Activated naive CD4-positive, alpha-beta T cell (primary cell): ENCODE measurements around the gene TCERG1L.

Source experiments
- DNase-seq, 4 experiments: peaks; one replicate each; lab custom pipeline; 2025; lab: John Stamatoyannopoulos, UW

TCERG1L gene

DNA sequence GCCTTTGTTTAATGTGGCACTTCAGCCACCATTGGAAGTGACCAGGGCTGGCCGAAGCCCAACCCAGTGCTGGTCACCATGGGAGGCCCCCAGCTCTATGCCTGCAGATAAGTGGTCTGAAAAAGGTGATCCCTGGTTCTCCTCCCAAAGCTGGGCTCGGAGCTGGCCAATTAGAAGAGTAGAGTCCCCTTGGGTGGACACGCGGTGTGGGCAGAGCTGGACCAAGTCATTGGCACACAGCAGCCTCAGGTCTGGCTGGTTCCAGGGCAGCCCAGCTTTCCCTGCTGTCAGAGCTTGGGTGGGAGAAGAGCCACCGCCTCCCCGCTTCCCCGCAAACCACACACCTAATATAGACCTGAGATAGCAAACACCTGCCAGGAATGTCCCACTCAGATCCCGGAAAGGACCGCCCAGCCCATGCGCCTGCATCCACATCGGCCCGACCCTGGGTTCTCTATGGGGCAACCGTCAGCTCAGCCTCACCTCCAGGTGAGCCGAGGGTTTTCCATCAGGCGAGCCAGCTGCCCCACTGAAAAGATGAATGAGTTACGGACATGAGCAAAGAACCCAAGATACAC, 84.3 kb downstream of the TCERG1L start:
- DNase-seq, result no peak

DNA sequence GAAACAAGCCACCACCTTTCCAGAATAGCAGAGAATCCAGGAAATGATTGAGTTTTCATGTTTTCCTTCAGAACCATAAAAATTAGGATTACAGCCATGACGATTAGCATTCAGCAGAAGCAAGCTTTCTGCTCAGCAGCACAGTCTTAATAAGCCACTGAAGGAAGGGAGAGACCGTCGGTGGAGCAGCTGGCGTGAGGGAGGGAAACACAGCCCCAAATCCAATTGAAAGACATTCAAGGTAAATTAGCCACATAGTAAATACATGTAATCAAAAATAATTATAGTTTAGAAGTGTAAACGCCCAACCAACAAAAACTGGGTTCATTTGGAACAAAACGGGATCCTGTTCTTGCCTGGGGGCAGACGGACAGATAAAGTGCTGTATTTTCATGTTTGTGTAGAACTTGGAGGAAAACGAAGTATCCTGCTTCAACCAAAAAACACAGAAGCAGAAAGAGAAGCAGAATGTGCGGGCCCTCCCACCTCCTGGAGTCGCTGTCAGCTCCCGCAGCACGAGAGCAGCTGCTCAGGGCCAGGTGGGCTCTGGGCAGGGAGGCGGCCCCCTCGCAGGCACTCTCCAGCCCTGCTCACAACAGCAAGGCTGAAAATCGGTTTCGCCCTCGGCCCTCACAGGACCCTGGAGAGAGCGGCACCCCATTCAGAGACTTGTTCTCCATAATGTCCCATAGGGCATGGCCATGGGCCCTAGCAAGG, 84.9 kb downstream of the TCERG1L start:
- DNase-seq, result no peak

DNA sequence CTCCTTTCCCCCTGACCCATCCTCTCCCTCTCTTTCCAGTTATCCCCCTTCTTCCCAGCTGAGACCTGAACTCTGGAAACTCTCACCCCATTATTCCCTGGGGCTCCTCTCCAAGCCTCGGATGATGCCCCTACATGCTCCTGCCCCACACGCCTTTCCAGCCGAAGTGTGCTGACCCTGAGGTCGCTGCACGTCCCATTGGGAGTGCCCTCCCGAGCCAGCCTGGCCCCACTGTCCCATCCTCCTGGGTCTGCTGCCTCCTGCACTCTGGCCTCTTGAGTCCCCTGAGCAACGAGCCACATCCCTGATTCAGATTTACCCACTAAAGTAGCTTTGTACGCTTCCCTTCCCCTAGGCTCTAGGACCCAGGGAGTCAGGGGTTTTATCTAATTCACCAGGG, 87.4 kb downstream of the TCERG1L start:
- DNase-seq, result no peak

- no peak for DNase-seq
Measured at GRCh38 chr10:131223422-131223821, 88.1 kb downstream of the TCERG1L start.

GRCh38 chr10:131222986-131223385, 88.5 kb downstream of the TCERG1L start:
- DNase-seq, result no peak

- DNase-seq, result no peak
Measured at GRCh38 chr10:131221632-131222277, 89.8 kb downstream of the TCERG1L start.

DNA sequence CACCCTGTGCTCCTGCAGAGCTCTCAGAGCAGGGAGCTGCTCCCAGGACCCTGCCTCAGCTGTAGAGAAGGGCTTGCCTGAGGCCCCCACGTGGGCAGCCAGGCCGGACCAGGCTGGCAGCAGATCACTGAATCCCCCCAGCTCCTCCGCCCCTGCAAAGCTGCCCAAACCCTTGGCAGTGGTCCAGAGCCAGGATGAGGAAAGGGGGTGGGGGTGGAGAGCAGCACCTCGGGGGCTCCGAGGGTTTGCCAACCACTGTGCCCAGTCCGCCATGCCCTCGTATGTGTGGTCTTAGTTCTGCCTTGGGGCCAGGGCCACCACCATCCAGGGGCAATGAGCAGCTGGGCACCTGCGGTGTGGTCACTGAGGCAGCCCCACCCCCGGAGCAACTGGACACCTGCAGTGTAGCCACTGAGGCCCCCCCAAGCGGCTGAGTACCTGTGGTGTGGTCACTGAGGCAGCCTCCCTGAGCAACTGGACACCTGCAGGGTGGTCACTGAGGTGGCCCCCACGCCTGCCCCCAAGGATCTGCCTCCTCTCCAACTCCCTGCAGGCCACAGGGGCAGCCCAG, 90.8 kb downstream of the TCERG1L start:
- DNase-seq, result no peak

DNA sequence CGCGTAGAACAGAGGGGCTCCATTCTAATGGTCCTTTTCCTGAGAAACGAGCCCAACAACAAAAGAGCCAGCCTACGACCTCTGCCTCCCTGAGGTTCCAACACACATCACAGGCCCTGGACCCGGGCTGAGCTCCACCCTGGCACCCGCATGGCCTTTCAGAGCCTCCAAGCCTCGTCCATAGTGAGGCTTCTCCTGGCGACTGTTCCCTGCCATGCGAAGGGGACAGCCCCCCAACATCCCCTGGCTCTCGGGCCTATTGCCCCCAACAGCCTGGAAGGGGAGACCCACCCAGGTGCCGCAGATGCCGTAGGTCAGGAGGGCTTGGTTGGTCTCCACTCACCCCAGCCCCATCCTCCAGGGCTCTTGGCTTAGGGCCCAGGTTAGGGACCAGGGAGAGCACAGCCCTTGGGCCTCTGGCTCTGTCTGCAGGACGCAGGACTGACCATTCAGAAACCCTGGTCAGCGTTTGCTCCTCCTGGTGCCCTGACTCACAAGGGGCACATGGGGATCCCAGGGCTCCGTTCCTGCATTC, 91.5 kb downstream of the TCERG1L start:
- no peak for DNase-seq

- DNase-seq, result no peak
Measured at GRCh38 chr10:131219584-131219886, 92.0 kb downstream of the TCERG1L start.

- no peak for DNase-seq
Measured at GRCh38 chr10:131218811-131219583, 92.5 kb downstream of the TCERG1L start.

GRCh38 chr10:131216681-131217230, 94.8 kb downstream of the TCERG1L start:
- DNase-seq, result no peak

- no peak for DNase-seq
Measured at GRCh38 chr10:131215776-131216175, 95.7 kb downstream of the TCERG1L start.

DNA sequence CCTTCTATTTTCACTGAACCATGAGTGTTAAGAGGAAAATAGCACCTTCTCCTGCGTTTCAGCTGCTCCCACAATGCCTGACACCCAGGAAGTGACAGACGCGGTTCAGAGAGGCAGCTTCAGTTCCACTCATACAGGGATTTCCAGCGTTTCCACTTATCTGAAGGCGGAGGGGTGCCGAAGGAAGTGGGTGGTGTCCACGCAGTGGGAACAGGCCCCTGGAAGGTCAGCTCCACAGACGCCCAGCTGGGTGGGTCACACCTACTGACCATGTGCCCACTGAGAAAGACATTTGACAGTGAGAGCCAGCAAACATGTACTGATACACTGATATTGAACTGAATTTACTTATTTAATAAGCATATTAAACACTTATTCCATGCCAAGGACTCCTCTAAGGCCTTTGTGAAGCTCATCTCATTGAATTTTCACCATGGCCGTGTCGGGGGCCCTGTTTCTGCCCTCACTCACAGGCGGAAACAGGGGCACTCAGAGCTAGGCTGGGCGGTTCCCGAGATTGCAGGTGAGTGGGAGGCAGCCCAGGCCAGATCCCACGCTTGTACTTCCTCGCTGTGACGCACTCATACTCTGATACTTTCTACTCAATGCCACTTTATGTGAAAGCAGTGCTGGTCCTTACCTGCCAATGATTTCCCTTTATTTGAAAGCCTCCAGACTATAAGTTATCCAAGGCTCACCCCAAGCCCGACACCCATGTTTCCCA, 96.8 kb downstream of the TCERG1L start:
- no peak for DNase-seq

- no peak for DNase-seq
Measured at GRCh38 chr10:131213741-131214505, 97.6 kb downstream of the TCERG1L start.

DNA sequence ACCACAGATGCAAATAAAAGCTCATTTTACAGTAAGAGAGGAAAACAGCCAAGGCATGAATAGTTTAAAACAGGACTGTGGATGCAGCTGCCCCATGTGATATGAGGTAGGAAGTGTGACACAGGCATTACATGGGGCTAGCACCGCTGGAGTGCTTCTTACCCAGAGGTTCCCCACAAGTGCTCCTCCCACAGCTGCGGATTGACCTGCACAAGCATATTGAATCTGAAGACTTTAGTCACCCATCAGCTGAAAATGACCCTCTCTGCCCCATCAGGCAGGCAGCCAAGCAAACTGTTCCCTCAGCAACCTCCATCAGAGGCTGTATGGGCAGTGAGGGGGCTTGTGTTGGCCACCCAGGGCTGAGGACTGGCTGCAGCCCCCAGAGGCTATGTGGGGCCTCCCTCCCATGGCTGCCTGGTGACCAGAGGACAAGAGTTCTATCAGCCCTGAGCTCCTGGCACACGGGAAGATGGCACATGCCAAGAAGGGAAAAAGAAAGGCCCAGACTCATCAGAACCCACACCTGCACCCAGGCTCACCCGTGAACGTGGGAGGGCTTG, 98.7 kb downstream of the TCERG1L start:
- no peak for DNase-seq

- no peak for DNase-seq
Measured at GRCh38 chr10:131211965-131212619, 99.4 kb downstream of the TCERG1L start.

DNA sequence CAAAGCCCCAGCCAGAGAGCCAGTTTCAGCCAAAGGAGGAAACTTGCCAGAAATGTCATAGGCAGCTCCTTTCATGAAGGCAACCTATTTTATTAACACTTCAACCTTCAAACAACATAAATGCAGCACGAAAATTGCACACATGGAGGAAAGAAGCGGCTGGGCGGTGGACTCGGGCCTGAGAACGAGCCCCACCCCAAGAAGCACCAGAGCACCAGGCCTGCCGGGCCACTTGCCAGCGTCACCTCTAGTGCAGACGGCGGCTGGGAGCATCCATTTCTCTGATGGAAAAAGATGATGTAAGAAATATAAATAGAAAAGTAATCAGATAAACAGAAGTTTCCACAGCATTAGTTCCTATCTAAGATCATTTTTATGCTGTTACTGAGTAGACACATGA, 100.0 kb downstream of the TCERG1L start:
- no peak for DNase-seq

DNA sequence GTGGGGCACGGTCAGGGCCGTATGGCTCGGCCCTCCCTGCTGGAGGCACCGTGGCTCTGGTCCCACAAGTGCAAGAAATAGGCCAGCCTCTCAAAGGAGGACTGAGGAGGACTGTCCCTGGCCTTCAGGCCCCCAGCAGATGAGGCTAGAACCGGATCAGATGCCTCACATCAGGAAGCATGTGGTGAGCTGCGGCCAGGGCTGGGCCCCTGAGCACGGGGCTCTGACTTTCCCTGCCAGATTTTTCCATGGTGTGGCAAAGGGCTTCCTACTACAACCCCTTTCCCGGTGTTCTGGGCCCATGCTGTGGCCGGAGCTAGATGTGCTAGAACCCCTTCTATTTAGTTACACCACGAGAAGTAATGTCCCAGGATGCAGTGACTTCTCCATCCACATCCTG, 100.4 kb downstream of the TCERG1L start:
- DNase-seq, result no peak

DNA sequence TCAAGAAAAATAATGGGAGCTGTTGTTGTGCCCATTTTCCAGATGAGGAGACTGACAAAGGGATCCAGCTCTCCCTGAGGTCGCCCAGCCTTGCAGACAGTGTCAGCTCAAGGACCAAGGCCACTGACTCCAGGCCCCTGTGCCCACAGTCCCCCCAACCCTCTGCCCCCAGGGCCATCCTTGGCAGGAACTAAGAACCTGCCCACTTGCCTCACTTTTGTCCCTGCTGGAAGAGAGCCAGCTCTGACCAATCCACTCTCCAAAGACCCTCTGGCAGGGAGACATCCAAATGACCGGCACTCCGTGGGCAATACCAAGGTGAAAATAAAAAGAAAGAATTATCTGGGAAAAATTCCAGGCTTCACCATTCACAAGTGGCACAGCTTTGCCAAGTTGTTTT, 101.3 kb downstream of the TCERG1L start:
- DNase-seq, result no peak
